Measurements from ENCODE around the gene EIF3M.

EIF3M gene

DNA sequence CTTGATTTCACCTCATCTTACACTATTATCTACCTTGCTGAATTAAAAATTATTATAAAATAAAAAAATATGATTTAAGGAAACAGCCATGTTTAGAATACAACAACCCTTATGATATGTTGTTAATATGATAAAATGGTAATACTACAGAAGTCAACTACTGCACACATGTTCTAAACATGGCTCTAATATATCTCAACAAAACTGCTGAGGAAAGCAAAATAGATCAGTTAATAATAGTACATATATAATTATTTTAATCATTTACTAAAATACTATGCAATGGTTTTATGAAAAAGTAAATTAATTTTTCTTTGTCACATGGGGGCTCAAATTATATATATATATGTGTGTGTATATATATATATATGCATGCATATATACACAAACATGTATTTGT, 57.7 kb downstream of the EIF3M start:
- no peak overlapping the region for H3K4me3 ChIP-seq (replicated peaks in 1 of 2; ENCODE audit: low read depth in 2 of 2, low read length in 2 of 2)
- DNase-seq (ENCODE audit: low read depth in 2 of 2), result no peak
- TF ChIP-seq, protein P1, sequence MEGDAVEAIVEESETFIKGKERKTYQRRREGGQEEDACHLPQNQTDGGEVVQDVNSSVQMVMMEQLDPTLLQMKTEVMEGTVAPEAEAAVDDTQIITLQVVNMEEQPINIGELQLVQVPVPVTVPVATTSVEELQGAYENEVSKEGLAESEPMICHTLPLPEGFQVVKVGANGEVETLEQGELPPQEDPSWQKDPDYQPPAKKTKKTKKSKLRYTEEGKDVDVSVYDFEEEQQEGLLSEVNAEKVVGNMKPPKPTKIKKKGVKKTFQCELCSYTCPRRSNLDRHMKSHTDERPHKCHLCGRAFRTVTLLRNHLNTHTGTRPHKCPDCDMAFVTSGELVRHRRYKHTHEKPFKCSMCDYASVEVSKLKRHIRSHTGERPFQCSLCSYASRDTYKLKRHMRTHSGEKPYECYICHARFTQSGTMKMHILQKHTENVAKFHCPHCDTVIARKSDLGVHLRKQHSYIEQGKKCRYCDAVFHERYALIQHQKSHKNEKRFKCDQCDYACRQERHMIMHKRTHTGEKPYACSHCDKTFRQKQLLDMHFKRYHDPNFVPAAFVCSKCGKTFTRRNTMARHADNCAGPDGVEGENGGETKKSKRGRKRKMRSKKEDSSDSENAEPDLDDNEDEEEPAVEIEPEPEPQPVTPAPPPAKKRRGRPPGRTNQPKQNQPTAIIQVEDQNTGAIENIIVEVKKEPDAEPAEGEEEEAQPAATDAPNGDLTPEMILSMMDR (IDR thresholded peaks at IDR 0.05; ENCODE audit: low read depth, low read length), result no peak

DNA sequence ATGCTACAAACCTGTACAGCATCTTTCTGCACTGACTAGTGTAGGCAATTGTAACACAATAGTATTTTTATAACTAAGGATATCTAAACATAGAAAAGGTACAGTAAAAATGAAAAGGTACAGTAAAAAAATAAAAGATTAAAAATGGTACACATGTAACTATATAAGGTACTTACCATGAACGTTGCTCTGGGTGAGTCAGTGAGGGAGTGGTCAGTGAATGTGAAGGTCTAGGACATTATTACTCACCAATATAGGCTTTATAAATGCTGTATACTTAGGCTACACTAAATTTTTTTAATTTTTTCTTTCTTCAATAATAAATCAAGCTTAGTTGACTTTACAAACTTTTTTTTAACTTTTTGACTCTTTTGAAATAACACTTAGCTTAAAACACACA, 59.9 kb downstream of the EIF3M start:
- no peak overlapping the region for H3K4me3 ChIP-seq (replicated peaks in 1 of 2; ENCODE audit: low read depth in 2 of 2, low read length in 2 of 2)
- DNase-seq (ENCODE audit: low read depth in 2 of 2), result peak in 1 of 2 donors; percentile 76
- TF ChIP-seq, protein P1 (IDR thresholded peaks at IDR 0.05; ENCODE audit: low read depth, low read length), result no peak

Measured in cardiac fibroblast (primary cell).